Astrocyte (in vitro differentiated cells and primary cell): ENCODE measurements around the gene DIP2B. TPM values are rescaled to one million over a fixed set of nuclear protein-coding genes. Genes with fewer than 3 reads are reported as not detected.
A peak's percentile ranks its signal among the peaks of the same experiment; 100 is the strongest.

Source experiments
- DNase-seq: peaks from one replicate; pipeline ENCODE4 v3.0.0-alpha.2; 2010; ENCODE audit warnings: low read depth
- FAIRE-seq: peaks from 2 replicates; lab custom pipeline; 2011; peaks lifted over from hg19 to GRCh38; lab: Jason Lieb, UNC
- H2AFZ ChIP-seq: 2 replicates; pipeline ENCODE4 v1.6.0; 2012; ENCODE audit warnings: low read depth, low read length, inconsistent platforms
- H3K27ac ChIP-seq: 2 replicates; pipeline ENCODE4 v1.5.1; 2011; ENCODE audit warnings: low read depth, low read length, inconsistent platforms
- H3K27me3 ChIP-seq: 2 replicates; pipeline ENCODE4 v1.6.0; 2011; ENCODE audit warnings: low read length, inconsistent platforms; ENCODE audit not compliant: insufficient read depth
- H3K36me3 ChIP-seq: 2 replicates; pipeline ENCODE4 v1.5.1; 2011; ENCODE audit warnings: low read length, inconsistent platforms; ENCODE audit not compliant: insufficient read depth
- H3K4me1 ChIP-seq: 2 replicates; pipeline ENCODE4 v1.5.1; 2011; ENCODE audit warnings: low read length, inconsistent platforms; ENCODE audit not compliant: insufficient read depth
- H3K4me2 ChIP-seq: 2 replicates; pipeline ENCODE4 v1.6.0; 2012; ENCODE audit warnings: low read length, inconsistent platforms
- H3K4me3 ChIP-seq: 2 replicates; pipeline ENCODE4 v1.5.1; 2011; ENCODE audit warnings: low read depth, mild to moderate bottlenecking, low read length, inconsistent platforms; ENCODE audit not compliant: insufficient read depth
- H3K79me2 ChIP-seq: 2 replicates; pipeline ENCODE4 v1.6.0; 2012; ENCODE audit warnings: mild to moderate bottlenecking, low read length, inconsistent platforms; ENCODE audit not compliant: insufficient read depth
- H3K9ac ChIP-seq: 2 replicates; pipeline ENCODE4 v1.6.0; 2012; ENCODE audit warnings: mild to moderate bottlenecking, low read length, inconsistent platforms
- H3K9me3 ChIP-seq: 2 replicates; pipeline ENCODE4 v1.5.1; 2012; ENCODE audit warnings: low read depth, mild to moderate bottlenecking, low read length, inconsistent platforms; ENCODE audit not compliant: insufficient read depth
- H4K20me1 ChIP-seq: 2 replicates; pipeline ENCODE4 v1.6.0; 2012; ENCODE audit warnings: low read length, inconsistent platforms; ENCODE audit not compliant: insufficient read depth
- H3K27ac Mint-ChIP-seq: one replicate; pipeline ENCODE4 v1.8.0; 2021; ENCODE audit warnings: mild to moderate bottlenecking, mixed read lengths; ENCODE audit not compliant: unreplicated experiment
- H3K27me3 Mint-ChIP-seq: one replicate; pipeline ENCODE4 v1.8.0; 2021; ENCODE audit warnings: low read depth, mixed read lengths; ENCODE audit not compliant: unreplicated experiment
- H3K36me3 Mint-ChIP-seq: one replicate; pipeline ENCODE4 v1.8.0; 2021; ENCODE audit warnings: low read depth, mixed read lengths; ENCODE audit not compliant: unreplicated experiment
- H3K4me1 Mint-ChIP-seq: one replicate; pipeline ENCODE4 v1.8.0; 2021; ENCODE audit warnings: low read depth, mixed read lengths; ENCODE audit not compliant: unreplicated experiment
- H3K4me3 Mint-ChIP-seq: one replicate; pipeline ENCODE4 v1.8.0; 2021; ENCODE audit warnings: mild to moderate bottlenecking, moderate library complexity, mixed read lengths; ENCODE audit not compliant: unreplicated experiment
- H3K9me3 Mint-ChIP-seq: one replicate; pipeline ENCODE4 v1.8.0; 2021; ENCODE audit warnings: mild to moderate bottlenecking, mixed read lengths; ENCODE audit not compliant: unreplicated experiment
- CTCF ChIP-seq: IDR thresholded peaks from 2 replicates; pipeline ENCODE4 v1.5.1; 2011; ENCODE audit warnings: low read depth, mild to moderate bottlenecking, inconsistent platforms, low read length, moderate library complexity; ENCODE audit not compliant: insufficient read depth
- EZH2 ChIP-seq: IDR thresholded peaks from 2 replicates; pipeline ENCODE4 v1.6.1; 2012; ENCODE audit warnings: mild to moderate bottlenecking, low read length, inconsistent platforms; ENCODE audit not compliant: insufficient read depth
- total RNA-seq: library from RNA; stranded (reverse); gene quantifications from 2 replicates; pipeline ENCODE4 v1.2.1, GENCODE V29; 2021

DIP2B gene
- total RNA-seq, 1 donor from 2014 or later: 53.2 TPM

GRCh38 chr12:50579757-50580267 lies 75.0 kb downstream of the DIP2B start:
- peaks cover 28% of the 10 kb centered on the region for H3K4me1 Mint-ChIP-seq
- Histone ChIP-seq H3K9me3 (no peaks in the 10 kb centered on the region), H3K4me1 (peaks cover 28% of the 10 kb centered on the region), H4K20me1 (peaks cover 43% of the 10 kb centered on the region), H3K4me3 (no peak overlapping the region), H3K9ac (no peak overlapping the region), H2AFZ (no peak overlapping the region), H3K27ac (no peak overlapping the region), H3K4me2 (no peak overlapping the region), H3K27me3 (no peaks in the 10 kb centered on the region), H3K79me2 (peaks cover 61% of the 10 kb centered on the region), H3K36me3 (no peaks in the 10 kb centered on the region)
- H3K36me3 Mint-ChIP-seq: no peaks in the 10 kb centered on the region
- no peaks in the 10 kb centered on the region for H3K27me3 Mint-ChIP-seq
- peak; percentile 51 for DNase-seq
- no peak overlapping the region for H3K4me3 Mint-ChIP-seq
- TF ChIP-seq CTCF: no peak
- no peak for TF ChIP-seq EZH2
- no peak overlapping the region for H3K27ac Mint-ChIP-seq
- no peak for FAIRE-seq
- no peaks in the 10 kb centered on the region for H3K9me3 Mint-ChIP-seq

- Histone ChIP-seq H3K4me2 (no peak overlapping the region), H3K27me3 (no peaks in the 10 kb centered on the region), H2AFZ (no peak overlapping the region), H3K27ac (no peak overlapping the region), H3K4me1 (peaks cover 25% of the 10 kb centered on the region), H4K20me1 (peaks cover 41% of the 10 kb centered on the region), H3K36me3 (no peaks in the 10 kb centered on the region), H3K79me2 (peaks cover 61% of the 10 kb centered on the region), H3K9me3 (no peaks in the 10 kb centered on the region), H3K4me3 (no peak overlapping the region), H3K9ac (no peak overlapping the region)
- Mint-ChIP-seq H3K27ac (no peak overlapping the region), H3K27me3 (no peaks in the 10 kb centered on the region), H3K9me3 (no peaks in the 10 kb centered on the region), H3K4me1 (peaks cover 24% of the 10 kb centered on the region), H3K4me3 (no peak overlapping the region), H3K36me3 (no peaks in the 10 kb centered on the region)
- TF ChIP-seq CTCF: no peak
- TF ChIP-seq EZH2: no peak
- DNase-seq: no peak
- FAIRE-seq: no peak
Measured at GRCh38 chr12:50580436-50580835, 75.7 kb downstream of the DIP2B start.
